Endodermal cell (in vitro differentiated cells): ENCODE measurements around the gene SNX14. TPM values are rescaled to one million over a fixed set of nuclear protein-coding genes. Genes with fewer than 3 reads are reported as not detected.
"Not testable (repeated sequence)": the region's sequence is repeated elsewhere in the genome, so short reads cannot be mapped to it uniquely, and the experiment has no call there.

ENCODE experiments used
- DNase-seq: peaks from one replicate; pipeline ENCODE4 v3.0.0-alpha.2; 2017
- H3K27ac ChIP-seq: 2 replicates; pipeline ENCODE4 v1.5.1; 2013; ENCODE audit warnings: mild to moderate bottlenecking, low read depth, low read length, moderate library complexity
- H3K27me3 ChIP-seq: 2 replicates; pipeline ENCODE4 v1.6.1; 2013; ENCODE audit warnings: mild to moderate bottlenecking, low read length, moderate library complexity; ENCODE audit not compliant: insufficient read depth, control insufficient read depth, poor library complexity, severe bottlenecking
- H3K36me3 ChIP-seq: 2 replicates; pipeline ENCODE4 v1.7.0; 2013; ENCODE audit warnings: mild to moderate bottlenecking, low read length, moderate library complexity; ENCODE audit not compliant: control insufficient read depth, insufficient read depth
- H3K4me1 ChIP-seq: one replicate; pipeline ENCODE4 v1.7.0; 2013; ENCODE audit warnings: low read length; ENCODE audit not compliant: control insufficient read depth, insufficient read depth
- H3K4me3 ChIP-seq: 2 replicates; pipeline ENCODE4 v1.5.1; 2013; ENCODE audit warnings: mild to moderate bottlenecking, low read length, moderate library complexity
- H3K9ac ChIP-seq: 2 replicates; pipeline ENCODE4 v1.6.1; 2013; ENCODE audit warnings: mild to moderate bottlenecking, low read length, moderate library complexity; ENCODE audit not compliant: poor library complexity, severe bottlenecking; ENCODE audit errors: extremely low read depth
- H3K9me3 ChIP-seq: 2 replicates; pipeline ENCODE4 v1.6.1; 2013; ENCODE audit warnings: mild to moderate bottlenecking, low read length, moderate library complexity; ENCODE audit not compliant: control insufficient read depth
- H3K27ac Mint-ChIP-seq: 2 replicates; pipeline ENCODE4 v1.8.0; 2020; ENCODE audit warnings: mixed read lengths
- H3K27me3 Mint-ChIP-seq: 2 replicates; pipeline ENCODE4 v1.8.0; 2021; ENCODE audit warnings: mild to moderate bottlenecking, mixed read lengths; ENCODE audit not compliant: insufficient read depth
- H3K36me3 Mint-ChIP-seq: 2 replicates; pipeline ENCODE4 v1.8.0; 2020; ENCODE audit warnings: low read depth, mixed read lengths
- H3K4me1 Mint-ChIP-seq: 2 replicates; pipeline ENCODE4 v1.8.0; 2020; ENCODE audit warnings: mixed read lengths
- H3K4me3 Mint-ChIP-seq: 2 replicates; pipeline ENCODE4 v1.8.0; 2020; ENCODE audit warnings: mild to moderate bottlenecking, moderate library complexity, mixed read lengths
- H3K9me3 Mint-ChIP-seq: 2 replicates; pipeline ENCODE4 v1.8.0; 2020; ENCODE audit warnings: mild to moderate bottlenecking, mixed read lengths
- WGBS, 2 experiments: methylation state at CpG; one replicate each; pipeline versions ENCODE4 v1.1.5 to v1.1.7; 2013; ENCODE audit warnings: missing lambda C conversion rate in 2 of 2, mixed read lengths in 1 of 2; ENCODE audit not compliant: insufficient coverage in 1 of 2, insufficient read length in 1 of 2; 5-methylcytosine and 5-hydroxymethylcytosine counted together
- total RNA-seq, 2 donors: library from RNA; stranded (reverse); fragmentation: NEBNext Ultra II Directional in 1 of 2; extraction: Animal tissue kit (Norgen Biotek cat#: 25700) in 1 of 2; gene quantifications; 2 replicates in 1 of 2; 3 replicates in 1 of 2; pipeline ENCODE4 v1.2.1, GENCODE V29; 2021
- TF ChIP-seq, protein P1 (sequence below): fragments of 200-600 bp; sonication (generic); conservative IDR thresholded peaks from 2 replicates; pipeline ENCODE4 v1.5.0; 2021; ENCODE audit warnings: antibody characterized with exemption, mild to moderate bottlenecking

The SNX14 gene
- total RNA-seq, 2 donors from 2014 or later = 61.3 to 69.6 TPM

DNA sequence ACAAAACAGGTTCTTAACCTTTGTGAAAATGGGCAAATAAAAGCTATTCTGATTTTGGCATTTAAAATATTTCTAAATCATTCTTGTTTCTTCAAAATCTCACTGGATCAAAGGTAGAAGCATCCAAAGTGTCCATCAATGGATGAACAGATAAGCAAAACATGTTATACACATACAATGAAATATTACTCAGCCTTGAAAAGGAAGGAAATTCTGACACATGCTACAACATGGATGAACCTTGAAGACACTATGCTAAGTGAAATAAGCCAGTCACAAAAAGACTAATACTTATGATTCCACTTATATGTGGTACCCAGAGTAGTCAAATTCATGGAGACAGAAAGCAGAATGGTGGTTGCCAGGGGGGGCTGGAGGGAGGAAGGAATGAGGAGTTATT is 45.9 kb downstream of the SNX14 start:
- no peak overlapping the region for H3K4me3 Mint-ChIP-seq
- TF ChIP-seq, protein P1, sequence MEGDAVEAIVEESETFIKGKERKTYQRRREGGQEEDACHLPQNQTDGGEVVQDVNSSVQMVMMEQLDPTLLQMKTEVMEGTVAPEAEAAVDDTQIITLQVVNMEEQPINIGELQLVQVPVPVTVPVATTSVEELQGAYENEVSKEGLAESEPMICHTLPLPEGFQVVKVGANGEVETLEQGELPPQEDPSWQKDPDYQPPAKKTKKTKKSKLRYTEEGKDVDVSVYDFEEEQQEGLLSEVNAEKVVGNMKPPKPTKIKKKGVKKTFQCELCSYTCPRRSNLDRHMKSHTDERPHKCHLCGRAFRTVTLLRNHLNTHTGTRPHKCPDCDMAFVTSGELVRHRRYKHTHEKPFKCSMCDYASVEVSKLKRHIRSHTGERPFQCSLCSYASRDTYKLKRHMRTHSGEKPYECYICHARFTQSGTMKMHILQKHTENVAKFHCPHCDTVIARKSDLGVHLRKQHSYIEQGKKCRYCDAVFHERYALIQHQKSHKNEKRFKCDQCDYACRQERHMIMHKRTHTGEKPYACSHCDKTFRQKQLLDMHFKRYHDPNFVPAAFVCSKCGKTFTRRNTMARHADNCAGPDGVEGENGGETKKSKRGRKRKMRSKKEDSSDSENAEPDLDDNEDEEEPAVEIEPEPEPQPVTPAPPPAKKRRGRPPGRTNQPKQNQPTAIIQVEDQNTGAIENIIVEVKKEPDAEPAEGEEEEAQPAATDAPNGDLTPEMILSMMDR = no peak
- H3K4me1 Mint-ChIP-seq = no peaks in the 10 kb centered on the region
- Histone ChIP-seq H3K27me3 (no peaks in the 10 kb centered on the region), H3K4me1 (no peaks in the 10 kb centered on the region), H3K36me3 (peaks cover 32% of the 10 kb centered on the region), H3K9me3 (no peaks in the 10 kb centered on the region), H3K4me3 (no peak overlapping the region), H3K27ac (no peak overlapping the region), H3K9ac (no peak overlapping the region)
- H3K27me3 Mint-ChIP-seq = no peaks in the 10 kb centered on the region
- no peak for DNase-seq
- H3K9me3 Mint-ChIP-seq = no peaks in the 10 kb centered on the region
- H3K27ac Mint-ChIP-seq = no peak overlapping the region
- H3K36me3 Mint-ChIP-seq = peaks cover 47% of the 10 kb centered on the region

DNA sequence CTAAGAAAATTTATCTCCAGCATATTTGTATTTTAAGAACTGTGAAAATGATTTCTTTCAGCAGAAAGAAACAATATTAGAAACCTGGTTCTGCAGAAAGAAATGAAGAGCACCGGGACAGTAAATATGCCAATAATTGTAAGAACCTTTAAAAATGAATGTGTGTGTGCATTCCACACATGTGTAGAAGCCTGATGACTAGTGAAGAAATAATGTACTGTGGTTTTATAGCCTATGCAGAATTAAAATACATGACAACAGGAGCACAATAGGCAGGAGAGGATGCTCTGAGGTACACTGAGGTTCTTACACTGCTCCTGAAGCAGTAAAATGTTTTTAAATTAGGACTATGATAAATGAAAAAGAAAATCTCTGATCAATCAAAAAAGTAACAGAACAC is 48.9 kb downstream of the SNX14 start:
- no peak overlapping the region for H3K27ac ChIP-seq
- no peak overlapping the region for H3K9ac ChIP-seq
- 78 to 89% methylated on average over 1 of the region's 1 CpG for WGBS, 2 experiments
- no peak overlapping the region for H3K4me3 Mint-ChIP-seq
- H3K36me3 ChIP-seq = peaks cover 41% of the 10 kb centered on the region
- H3K9me3 Mint-ChIP-seq = no peaks in the 10 kb centered on the region
- DNase-seq = no peak
- H3K4me3 ChIP-seq = no peak overlapping the region
- H3K9me3 ChIP-seq = no peaks in the 10 kb centered on the region
- peaks cover 41% of the 10 kb centered on the region for H3K36me3 Mint-ChIP-seq
- no peaks in the 10 kb centered on the region for H3K4me1 Mint-ChIP-seq
- H3K27me3 Mint-ChIP-seq = no peaks in the 10 kb centered on the region
- H3K27ac Mint-ChIP-seq = no peak overlapping the region
- TF ChIP-seq, protein P1 = no peak
- H3K27me3 ChIP-seq = no peaks in the 10 kb centered on the region
- no peaks in the 10 kb centered on the region for H3K4me1 ChIP-seq

DNA sequence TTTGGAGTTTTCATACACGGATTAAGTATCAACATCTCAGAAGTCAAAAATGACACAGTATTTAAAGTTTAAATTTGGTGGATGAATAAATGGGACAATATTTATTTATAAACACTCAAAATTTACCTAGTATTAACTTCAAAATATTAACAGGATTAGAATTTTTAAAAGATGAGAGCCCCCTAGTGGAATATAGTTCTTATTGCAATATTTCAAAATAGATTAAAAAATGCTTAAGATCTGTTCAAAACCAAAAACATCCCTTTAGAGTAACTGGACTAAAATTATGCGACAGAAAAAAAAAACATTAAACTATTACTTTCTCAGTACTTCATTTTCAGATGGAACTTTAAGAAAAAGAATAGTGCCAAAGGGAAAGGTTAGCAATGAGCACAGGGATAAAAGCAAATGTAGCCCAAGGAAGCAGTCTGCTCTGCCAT is 56.6 kb downstream of the SNX14 start:
- Mint-ChIP-seq H3K27ac (no peak overlapping the region), H3K9me3 (no peaks in the 10 kb centered on the region), H3K4me3 (no peak overlapping the region), H3K27me3 (no peaks in the 10 kb centered on the region), H3K36me3 (peaks cover 27% of the 10 kb centered on the region), H3K4me1 (no peaks in the 10 kb centered on the region)
- H3K9ac ChIP-seq = no peak overlapping the region
- H3K4me1 ChIP-seq = no peaks in the 10 kb centered on the region
- TF ChIP-seq, protein P1 = peak; percentile 83
- H3K27me3 ChIP-seq = no peaks in the 10 kb centered on the region
- H3K36me3 ChIP-seq = peaks cover 46% of the 10 kb centered on the region
- no peaks in the 10 kb centered on the region for H3K9me3 ChIP-seq
- no peak overlapping the region for H3K27ac ChIP-seq
- no peak for DNase-seq
- WGBS, 2 experiments = 92% methylated on average over 2 of the region's 2 CpGs; no CpG with 5 or more reads in 1 of the 2 experiments
- no peak overlapping the region for H3K4me3 ChIP-seq

DNA sequence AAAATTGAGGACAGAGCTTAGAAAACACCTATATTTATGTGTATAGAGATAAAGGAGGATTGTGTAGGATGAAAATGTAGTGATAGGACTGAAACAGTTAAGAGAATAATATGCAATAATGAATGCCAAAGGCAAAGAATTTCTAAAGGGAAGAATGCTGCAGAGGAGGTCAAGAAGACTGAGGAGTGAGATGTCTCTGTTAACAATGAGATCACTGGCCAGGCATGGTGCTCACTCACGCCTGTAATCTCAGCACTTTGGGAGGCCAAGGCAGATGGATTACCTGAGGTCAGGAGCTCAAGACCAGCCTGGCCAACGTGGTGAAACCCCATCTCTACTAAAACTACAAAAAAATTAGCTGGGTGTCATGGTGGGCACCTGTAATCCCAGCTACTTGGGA is 69.4 kb downstream of the SNX14 start:
- not testable (repeated sequence) for H3K27ac ChIP-seq, H3K4me3 Mint-ChIP-seq, H3K9me3 ChIP-seq, DNase-seq, H3K27me3 Mint-ChIP-seq, H3K4me1 Mint-ChIP-seq, H3K27me3 ChIP-seq, H3K4me3 ChIP-seq, H3K9me3 Mint-ChIP-seq, H3K9ac ChIP-seq, H3K4me1 ChIP-seq, H3K27ac Mint-ChIP-seq
- WGBS, 2 experiments = 95 to 100% methylated on average over 1 to 2 of the region's 2 CpGs
- H3K36me3 ChIP-seq = peaks cover 51% of the 10 kb centered on the region
- H3K36me3 Mint-ChIP-seq = peaks cover 44% of the 10 kb centered on the region
